ENCODE results near the gene IVNS1ABP. TPM values are rescaled to one million over a fixed set of nuclear protein-coding genes. Genes with fewer than 3 reads are reported as not detected.

The IVNS1ABP gene
- total RNA-seq, 1 donor from 2014 or later, result 207 TPM

GRCh38 chr1:185308126-185308525, 8.9 kb downstream of the IVNS1ABP start:
- no peak for DNase-seq (ENCODE audit: low spot score)
- H3K27ac Mint-ChIP-seq, result peak overlapping the region; percentile 3
- no peaks in the 10 kb centered on the region for H3K9me3 Mint-ChIP-seq
- H3K4me3 Mint-ChIP-seq, result no peak overlapping the region
- H3K27me3 Mint-ChIP-seq (ENCODE audit: insufficient read depth), result no peaks in the 10 kb centered on the region
- H3K4me1 Mint-ChIP-seq (ENCODE audit: low read depth), result peaks cover 44% of the 10 kb centered on the region
- H3K36me3 Mint-ChIP-seq (ENCODE audit: low read depth), result peaks cover 60% of the 10 kb centered on the region
- intact Hi-C loops (cut with micrococcal nuclease), result no loop called here

GRCh38 chr1:185305419-185305818, 11.6 kb downstream of the IVNS1ABP start:
- intact Hi-C loops (cut with micrococcal nuclease), result loop anchor here (1.0 kb wide), 1 partner anchor 9 kb away; no protein-coding TSS in a partner anchor
- H3K27ac Mint-ChIP-seq, result peak overlapping the region; percentile 72

GRCh38 chr1:185300152-185300551, 16.9 kb downstream of the IVNS1ABP start:
- Mint-ChIP-seq H3K4me3 (no peak overlapping the region), H3K4me1 (ENCODE audit: low read depth) (peaks cover 33% of the 10 kb centered on the region), H3K36me3 (ENCODE audit: low read depth) (peaks cover 68% of the 10 kb centered on the region), H3K27ac (no peak overlapping the region), H3K9me3 (no peaks in the 10 kb centered on the region), H3K27me3 (ENCODE audit: insufficient read depth) (no peaks in the 10 kb centered on the region)
- no peak for DNase-seq (ENCODE audit: low spot score)
- intact Hi-C loops (cut with micrococcal nuclease), result loop anchor here (2.0 to 5.0 kb wide), 2 partner anchors 15 to 1062 kb away; no protein-coding TSS in a partner anchor

More at GRCh38 chr1:185305419-185305818, 11.6 kb downstream of the IVNS1ABP start:
- Mint-ChIP-seq H3K36me3 (ENCODE audit: low read depth) (peaks cover 62% of the 10 kb centered on the region), H3K4me1 (ENCODE audit: low read depth) (peaks cover 39% of the 10 kb centered on the region), H3K9me3 (no peaks in the 10 kb centered on the region), H3K4me3 (no peak overlapping the region), H3K27me3 (ENCODE audit: insufficient read depth) (no peaks in the 10 kb centered on the region)
- no peak for DNase-seq (ENCODE audit: low spot score)

GRCh38 chr1:185297982-185298381, 19.1 kb downstream of the IVNS1ABP start:
- intact Hi-C loops (cut with micrococcal nuclease), result no loop called here
- Mint-ChIP-seq H3K27me3 (ENCODE audit: insufficient read depth) (no peaks in the 10 kb centered on the region), H3K4me1 (ENCODE audit: low read depth) (peaks cover 16% of the 10 kb centered on the region), H3K27ac (peak overlapping the region; percentile 8), H3K9me3 (no peaks in the 10 kb centered on the region), H3K36me3 (ENCODE audit: low read depth) (peaks cover 67% of the 10 kb centered on the region), H3K4me3 (no peak overlapping the region)
- DNase-seq (ENCODE audit: low spot score), result no peak

GRCh38 chr1:185295091-185295490, 22.0 kb downstream of the IVNS1ABP start:
- no peak for DNase-seq (ENCODE audit: low spot score)
- H3K9me3 Mint-ChIP-seq, result no peaks in the 10 kb centered on the region
- peaks cover 11% of the 10 kb centered on the region for H3K4me1 Mint-ChIP-seq (ENCODE audit: low read depth)
- H3K4me3 Mint-ChIP-seq, result no peak overlapping the region
- H3K27me3 Mint-ChIP-seq (ENCODE audit: insufficient read depth), result no peaks in the 10 kb centered on the region
- intact Hi-C loops (cut with micrococcal nuclease), result no loop called here
- H3K27ac Mint-ChIP-seq, result peak overlapping the region; percentile 44
- H3K36me3 Mint-ChIP-seq (ENCODE audit: low read depth), result peaks cover 72% of the 10 kb centered on the region

GRCh38 chr1:185293967-185294542, 23.0 kb downstream of the IVNS1ABP start:
- Mint-ChIP-seq H3K27me3 (ENCODE audit: insufficient read depth) (no peaks in the 10 kb centered on the region), H3K36me3 (ENCODE audit: low read depth) (peaks cover 75% of the 10 kb centered on the region), H3K4me1 (ENCODE audit: low read depth) (peaks cover 20% of the 10 kb centered on the region), H3K9me3 (no peaks in the 10 kb centered on the region), H3K4me3 (no peak overlapping the region), H3K27ac (peak overlapping the region; percentile 38)
- intact Hi-C loops (cut with micrococcal nuclease), result loop anchor here (5.0 kb wide), 1 partner anchor 247 kb away; the partner anchor contains the start of gene RNF2
- no peak for DNase-seq (ENCODE audit: low spot score)

GRCh38 chr1:185292237-185292636, 24.8 kb downstream of the IVNS1ABP start:
- Mint-ChIP-seq H3K27ac (no peak overlapping the region), H3K27me3 (ENCODE audit: insufficient read depth) (no peaks in the 10 kb centered on the region)

GRCh38 chr1:185291652-185292051, 25.4 kb downstream of the IVNS1ABP start:
- Mint-ChIP-seq H3K36me3 (ENCODE audit: low read depth) (peaks cover 67% of the 10 kb centered on the region), H3K27me3 (ENCODE audit: insufficient read depth) (no peaks in the 10 kb centered on the region), H3K4me1 (ENCODE audit: low read depth) (peaks cover 21% of the 10 kb centered on the region), H3K4me3 (no peak overlapping the region), H3K9me3 (no peaks in the 10 kb centered on the region), H3K27ac (no peak overlapping the region)
- intact Hi-C loops (cut with micrococcal nuclease), result loop anchor here (5.0 kb wide), 1 partner anchor 244 kb away; the partner anchor contains the start of gene RNF2
- DNase-seq (ENCODE audit: low spot score), result no peak

More at GRCh38 chr1:185292237-185292636, 24.8 kb downstream of the IVNS1ABP start:
- Mint-ChIP-seq H3K36me3 (ENCODE audit: low read depth) (peaks cover 69% of the 10 kb centered on the region), H3K4me1 (ENCODE audit: low read depth) (peaks cover 21% of the 10 kb centered on the region), H3K4me3 (no peak overlapping the region), H3K9me3 (no peaks in the 10 kb centered on the region)
- DNase-seq (ENCODE audit: low spot score), result no peak
- intact Hi-C loops (cut with micrococcal nuclease), result loop anchor here (5.0 kb wide), 1 partner anchor 245 kb away; the partner anchor contains the start of gene RNF2

- Mint-ChIP-seq H3K9me3 (no peaks in the 10 kb centered on the region), H3K27ac (no peak overlapping the region), H3K4me1 (ENCODE audit: low read depth) (peaks cover 21% of the 10 kb centered on the region), H3K4me3 (no peak overlapping the region), H3K27me3 (ENCODE audit: insufficient read depth) (no peaks in the 10 kb centered on the region), H3K36me3 (ENCODE audit: low read depth) (peaks cover 62% of the 10 kb centered on the region)
- no peak for DNase-seq (ENCODE audit: low spot score)
- intact Hi-C loops (cut with micrococcal nuclease), result loop anchor here (5.0 kb wide), 1 partner anchor 244 kb away; the partner anchor contains the start of gene RNF2
Measured at GRCh38 chr1:185291159-185291558, 25.9 kb downstream of the IVNS1ABP start.

- DNase-seq (ENCODE audit: low spot score), result no peak
- H3K36me3 Mint-ChIP-seq (ENCODE audit: low read depth), result peaks cover 50% of the 10 kb centered on the region
- H3K4me1 Mint-ChIP-seq (ENCODE audit: low read depth), result peaks cover 27% of the 10 kb centered on the region
- H3K4me3 Mint-ChIP-seq, result no peak overlapping the region
- intact Hi-C loops (cut with micrococcal nuclease), result loop anchor here (5.0 kb wide), 1 partner anchor 243 kb away; the partner anchor contains the start of gene RNF2
- no peaks in the 10 kb centered on the region for H3K9me3 Mint-ChIP-seq
- H3K27me3 Mint-ChIP-seq (ENCODE audit: insufficient read depth), result no peaks in the 10 kb centered on the region
- H3K27ac Mint-ChIP-seq, result no peak overlapping the region
Measured at GRCh38 chr1:185289880-185290279, 27.2 kb downstream of the IVNS1ABP start.

- Mint-ChIP-seq H3K9me3 (no peaks in the 10 kb centered on the region), H3K4me1 (ENCODE audit: low read depth) (peaks cover 33% of the 10 kb centered on the region), H3K27ac (peak overlapping the region; percentile 43), H3K4me3 (no peak overlapping the region), H3K27me3 (ENCODE audit: insufficient read depth) (no peaks in the 10 kb centered on the region), H3K36me3 (ENCODE audit: low read depth) (peaks cover 37% of the 10 kb centered on the region)
- intact Hi-C loops (cut with micrococcal nuclease), result no loop called here
- DNase-seq (ENCODE audit: low spot score), result no peak
Measured at GRCh38 chr1:185288435-185288834, 28.6 kb downstream of the IVNS1ABP start.

GRCh38 chr1:185287451-185287850, 29.6 kb downstream of the IVNS1ABP start:
- Mint-ChIP-seq H3K27me3 (ENCODE audit: insufficient read depth) (no peaks in the 10 kb centered on the region), H3K27ac (no peak overlapping the region), H3K4me3 (no peak overlapping the region), H3K9me3 (no peaks in the 10 kb centered on the region), H3K36me3 (ENCODE audit: low read depth) (peaks cover 29% of the 10 kb centered on the region), H3K4me1 (ENCODE audit: low read depth) (peaks cover 33% of the 10 kb centered on the region)
- intact Hi-C loops (cut with micrococcal nuclease), result no loop called here
- no peak for DNase-seq (ENCODE audit: low spot score)

- Mint-ChIP-seq H3K4me3 (no peak overlapping the region), H3K9me3 (peaks cover 5% of the 10 kb centered on the region), H3K36me3 (ENCODE audit: low read depth) (peaks cover 20% of the 10 kb centered on the region), H3K4me1 (ENCODE audit: low read depth) (peaks cover 55% of the 10 kb centered on the region), H3K27ac (no peak overlapping the region), H3K27me3 (ENCODE audit: insufficient read depth) (no peaks in the 10 kb centered on the region)
- intact Hi-C loops (cut with micrococcal nuclease), result loop anchor here (5.0 kb wide), 1 partner anchor 42 kb away; no protein-coding TSS in a partner anchor
- DNase-seq (ENCODE audit: low spot score), result no peak
Measured at GRCh38 chr1:185284533-185285276, 32.3 kb downstream of the IVNS1ABP start.

Measured in activated T-helper 1 cell treated with anti-CD3 and anti-CD28 coated beads, Interleukin-12 subunit alpha, Interleukin-12 subunit beta, Interleukin-2, Interleukin-4 antibody, amounts not matched to agents 30 ng/mL and 10 ng/mL and 1 ng/mL, durations not matched to agents 14 hours and 24 hours and 36 hours (primary cell).